ENCODE results near the gene PAPPA.

DNA sequence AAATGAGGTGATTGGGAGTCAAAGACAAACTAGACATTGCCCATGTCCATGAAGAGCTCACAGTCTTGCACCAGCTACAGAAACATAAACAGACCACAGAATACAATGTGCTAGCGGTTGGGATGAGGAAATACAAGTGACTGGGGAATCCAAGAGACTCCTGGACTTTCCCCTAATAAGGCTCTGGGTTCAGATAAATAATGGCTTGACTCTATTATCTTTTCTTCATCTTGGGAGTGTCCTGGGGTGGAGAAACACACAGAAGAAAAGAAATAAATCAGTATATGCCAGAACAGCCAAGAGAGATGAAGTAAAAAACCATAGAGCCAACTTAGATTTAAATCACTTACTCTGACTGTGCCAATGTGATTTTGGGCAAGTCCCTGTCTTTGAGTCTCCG, 227.8 kb downstream of the PAPPA start:
- TF ChIP-seq EZH2 (IDR thresholded peaks at IDR 0.05; ENCODE audit: borderline replicate concordance, low read length) (no peak), CTCF (conservative IDR thresholded peaks at IDR 0.05 in 1 of 2, IDR thresholded peaks at IDR 0.05 in 1 of 2; ENCODE audit: extremely low read depth in 1 of 2, insufficient read depth in 1 of 2, low read depth in 1 of 2, low read length in 2 of 2) (no peak)

Data from mammary epithelial cell (primary cell).